Putamen (tissue), 1 donor: ENCODE results near the gene PUDP.
"Not testable (repeated sequence)": the region's sequence is repeated elsewhere in the genome, so short reads cannot be mapped to it uniquely, and the experiment has no call there.

ENCODE experiments used
- DNase-seq: peaks from one replicate; pipeline ENCODE4 v3.0.0-alpha.2; 2016; ENCODE audit warnings: low spot score

Gene PUDP

GRCh38 chrX:7109838-7110793 is 37.8 kb downstream of the PUDP start:
- DNase-seq, result no peak

- DNase-seq, result no peak
Measured at GRCh38 chrX:7109049-7109531, 38.9 kb downstream of the PUDP start.

GRCh38 chrX:7108030-7108429 is 39.9 kb downstream of the PUDP start:
- no peak for DNase-seq

- no peak for DNase-seq
Measured at GRCh38 chrX:7106649-7107048, 41.3 kb downstream of the PUDP start.

- no peak for DNase-seq
Measured at GRCh38 chrX:7102119-7102518, 45.8 kb downstream of the PUDP start.

GRCh38 chrX:7100022-7100421 is 47.9 kb downstream of the PUDP start:
- no peak for DNase-seq

- not testable (repeated sequence) for DNase-seq
Measured at GRCh38 chrX:7095657-7096056, 52.3 kb downstream of the PUDP start.

GRCh38 chrX:7093305-7093704 is 54.6 kb downstream of the PUDP start:
- no peak for DNase-seq

- DNase-seq, result no peak
Measured at GRCh38 chrX:7092543-7092942, 55.4 kb downstream of the PUDP start.

GRCh38 chrX:7091923-7092322 is 56.0 kb downstream of the PUDP start:
- no peak for DNase-seq

GRCh38 chrX:7090641-7091040 is 57.3 kb downstream of the PUDP start:
- DNase-seq, result no peak

GRCh38 chrX:7088968-7089615 is 58.9 kb downstream of the PUDP start:
- no peak for DNase-seq

- DNase-seq, result no peak
Measured at GRCh38 chrX:7086384-7086783, 61.6 kb downstream of the PUDP start.

GRCh38 chrX:7085879-7086278 is 62.1 kb downstream of the PUDP start:
- DNase-seq, result no peak

- DNase-seq, result no peak
Measured at GRCh38 chrX:7084841-7085240, 63.1 kb downstream of the PUDP start.

GRCh38 chrX:7083468-7084396 is 64.2 kb downstream of the PUDP start:
- no peak for DNase-seq

GRCh38 chrX:7083021-7083420 is 64.9 kb downstream of the PUDP start:
- no peak for DNase-seq

- DNase-seq, result no peak
Measured at GRCh38 chrX:7082556-7082955, 65.4 kb downstream of the PUDP start.

- no peak for DNase-seq
Measured at GRCh38 chrX:7077241-7078230, 70.4 kb downstream of the PUDP start.

GRCh38 chrX:7076245-7076661 is 71.7 kb downstream of the PUDP start:
- DNase-seq, result no peak

GRCh38 chrX:7074908-7075204 is 73.1 kb downstream of the PUDP start:
- DNase-seq, result no peak
